GM19238 (cell line): ENCODE results near the gene PLA2G5.

Source experiments
- DNase-seq: peaks from one replicate; pipeline ENCODE4 v3.0.0; 2011; ENCODE audit warnings: low spot score; ENCODE audit not compliant: insufficient read length

The PLA2G5 gene

GRCh38 chr1:20063861-20064292 lies 6.1 kb upstream of the PLA2G5 start:
- no peak for DNase-seq

DNA sequence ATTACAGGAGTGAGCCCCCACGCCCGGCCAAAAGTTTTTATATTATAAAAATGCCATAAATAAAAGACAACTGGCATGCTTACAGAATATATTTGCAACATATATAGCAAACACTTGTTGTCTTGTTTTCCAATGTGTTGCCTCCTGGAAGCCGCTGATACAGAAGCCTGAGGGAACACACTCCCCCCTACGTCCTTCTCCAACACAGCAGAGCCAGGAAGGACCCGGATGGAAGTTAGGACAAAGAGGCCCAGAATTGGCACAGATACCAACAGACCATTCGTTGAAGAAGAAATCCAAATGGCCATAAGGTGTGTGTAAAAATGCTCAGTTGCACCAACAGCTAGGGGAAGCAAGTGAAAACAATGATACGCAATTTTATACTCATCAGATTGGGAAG lies 1.3 kb upstream of the PLA2G5 start:
- DNase-seq = no peak

DNA sequence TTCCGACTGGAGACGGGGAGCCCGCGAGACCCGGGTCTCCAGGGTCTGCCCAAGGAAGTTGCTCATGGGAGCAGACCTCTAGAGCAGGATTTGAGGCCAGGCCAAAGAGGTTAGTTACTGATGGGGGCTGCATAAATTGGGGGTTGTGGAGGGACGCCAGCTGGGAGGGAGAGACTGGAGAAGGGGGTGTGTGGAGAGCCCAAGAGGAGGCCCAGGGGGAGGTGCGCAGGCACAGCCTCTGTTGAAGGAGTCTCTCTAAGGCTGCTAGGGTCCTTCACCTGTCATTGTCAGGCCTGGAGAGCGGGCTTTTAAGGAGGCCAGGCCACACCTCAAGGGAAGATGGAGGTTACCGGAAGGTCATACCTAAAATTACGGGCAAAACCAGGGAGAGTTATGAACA lies 363 bp downstream of the PLA2G5 start:
- no peak for DNase-seq

DNA sequence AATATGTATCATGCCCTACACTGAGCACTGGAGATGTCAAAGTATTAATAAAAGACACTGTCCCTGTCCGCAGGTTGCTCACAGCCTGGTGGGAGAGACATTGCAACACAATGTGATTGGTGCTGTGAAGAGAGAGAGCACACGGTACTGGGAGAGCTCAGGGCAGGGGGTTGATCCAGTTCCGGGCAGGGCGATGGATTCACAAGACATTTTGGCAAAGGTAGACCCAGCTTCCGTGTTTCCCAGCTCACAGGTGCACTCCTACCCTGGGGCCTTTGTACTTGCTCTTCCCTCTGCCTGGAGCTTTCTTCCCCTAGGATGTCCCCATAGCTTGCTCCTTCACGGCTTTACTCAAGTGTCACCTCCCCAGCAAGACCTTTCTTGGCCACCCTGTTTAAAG lies 1.4 kb downstream of the PLA2G5 start:
- DNase-seq = no peak

DNA sequence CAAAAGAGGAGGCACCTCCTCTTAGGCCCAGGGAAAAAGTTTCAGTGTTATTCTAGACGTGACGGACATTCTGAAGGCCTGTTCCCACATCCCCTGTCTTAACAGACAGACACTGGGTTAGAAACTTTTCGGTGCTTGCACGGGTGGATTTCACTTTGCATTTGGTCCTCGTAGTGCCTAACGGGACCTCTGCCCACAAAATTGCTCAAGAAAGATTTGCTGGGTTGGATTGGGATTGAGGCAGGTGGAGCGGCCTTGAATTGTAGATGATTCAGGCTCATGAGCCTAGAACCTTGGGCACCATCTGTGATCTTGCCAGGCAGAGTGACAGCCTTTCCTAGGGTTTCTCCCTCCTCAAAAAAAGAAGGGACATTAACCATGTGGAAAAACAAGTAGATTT lies 2.8 kb downstream of the PLA2G5 start:
- no peak for DNase-seq

- DNase-seq = no peak
These were observed 3.3 kb downstream of the PLA2G5 start for GRCh38 chr1:20073256-20073655.

GRCh38 chr1:20074055-20074724 lies 4.2 kb downstream of the PLA2G5 start:
- no peak for DNase-seq

GRCh38 chr1:20074725-20075171 lies 4.8 kb downstream of the PLA2G5 start:
- no peak for DNase-seq

DNA sequence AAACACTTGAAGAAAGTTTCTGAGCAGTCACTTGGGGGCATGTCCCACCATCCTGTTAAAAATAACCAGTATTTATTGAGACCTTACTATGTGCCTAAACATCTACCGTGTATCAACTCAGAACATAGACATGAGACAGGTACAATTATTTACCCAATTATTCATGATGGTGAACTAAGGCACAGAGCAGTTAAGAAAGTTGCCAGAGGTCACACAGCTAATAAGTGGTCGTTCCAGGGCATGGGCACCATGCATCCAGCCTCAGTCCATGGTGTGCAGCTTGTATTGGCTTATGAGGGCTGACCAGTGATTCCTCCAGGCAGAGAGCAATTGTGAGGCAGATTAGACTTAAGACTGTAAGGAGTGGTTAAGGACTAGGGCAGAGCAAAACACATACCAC lies 5.4 kb downstream of the PLA2G5 start:
- DNase-seq = no peak

DNA sequence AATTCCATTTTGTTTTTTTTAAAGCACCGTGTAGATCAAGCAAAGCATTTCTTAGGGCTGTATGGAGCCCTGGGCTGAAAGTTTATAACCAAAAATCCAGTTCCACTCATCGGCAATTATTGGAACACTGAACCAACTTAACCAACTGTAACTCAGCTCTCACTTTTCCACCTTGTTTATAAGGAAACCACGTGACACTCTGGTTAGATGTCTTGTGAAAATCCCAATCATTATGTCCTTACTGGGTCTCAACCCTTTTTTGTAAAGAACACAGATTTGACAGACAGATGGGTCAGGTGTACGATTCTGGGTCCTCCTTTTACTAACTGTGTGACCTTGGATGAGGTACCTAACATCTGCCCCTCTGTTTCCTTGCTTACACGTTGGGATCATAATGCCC lies 6.2 kb downstream of the PLA2G5 start:
- DNase-seq = no peak

DNA sequence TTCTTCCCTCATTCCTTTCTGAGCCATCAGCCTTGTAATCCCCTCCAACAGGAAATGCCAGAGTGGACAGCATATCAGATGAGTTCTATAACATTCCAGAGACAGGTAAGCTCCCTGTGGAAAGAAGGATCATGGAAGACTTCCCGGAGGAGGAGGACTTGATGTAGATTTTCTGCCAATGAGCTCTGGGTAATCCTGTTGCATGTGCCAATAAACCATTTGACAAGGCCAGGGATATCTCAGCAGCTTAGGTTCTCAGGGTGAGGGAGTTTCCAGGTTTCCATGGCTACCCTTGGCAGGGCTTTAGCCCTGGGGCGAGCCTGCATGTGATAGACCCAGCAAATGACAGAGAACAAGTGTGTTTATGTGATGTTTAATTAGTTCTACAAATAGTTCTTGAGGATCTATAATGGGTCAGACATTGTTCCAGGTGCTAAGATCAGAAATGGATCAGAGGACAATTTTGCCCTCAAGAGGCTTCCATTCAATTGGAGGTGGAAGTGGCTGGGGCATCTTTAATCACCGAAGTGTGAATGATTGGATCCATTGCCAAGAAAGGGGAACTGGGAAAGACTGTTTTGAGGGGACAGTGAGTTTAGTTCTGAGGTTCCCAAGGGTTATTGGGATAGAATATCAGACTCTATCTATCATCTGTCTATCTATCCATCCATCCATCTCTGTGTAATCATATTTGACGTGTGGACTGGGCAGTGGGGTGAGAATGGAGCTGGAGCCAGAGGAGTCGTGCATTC lies 6.9 kb downstream of the PLA2G5 start:
- no peak for DNase-seq

- peak; percentile 18 for DNase-seq
These were observed 8.2 kb downstream of the PLA2G5 start for GRCh38 chr1:20078171-20078651.

- no peak for DNase-seq
These were observed 8.7 kb downstream of the PLA2G5 start for GRCh38 chr1:20078711-20079110.

- no peak for DNase-seq
These were observed 9.8 kb downstream of the PLA2G5 start for GRCh38 chr1:20079661-20080305.

DNA sequence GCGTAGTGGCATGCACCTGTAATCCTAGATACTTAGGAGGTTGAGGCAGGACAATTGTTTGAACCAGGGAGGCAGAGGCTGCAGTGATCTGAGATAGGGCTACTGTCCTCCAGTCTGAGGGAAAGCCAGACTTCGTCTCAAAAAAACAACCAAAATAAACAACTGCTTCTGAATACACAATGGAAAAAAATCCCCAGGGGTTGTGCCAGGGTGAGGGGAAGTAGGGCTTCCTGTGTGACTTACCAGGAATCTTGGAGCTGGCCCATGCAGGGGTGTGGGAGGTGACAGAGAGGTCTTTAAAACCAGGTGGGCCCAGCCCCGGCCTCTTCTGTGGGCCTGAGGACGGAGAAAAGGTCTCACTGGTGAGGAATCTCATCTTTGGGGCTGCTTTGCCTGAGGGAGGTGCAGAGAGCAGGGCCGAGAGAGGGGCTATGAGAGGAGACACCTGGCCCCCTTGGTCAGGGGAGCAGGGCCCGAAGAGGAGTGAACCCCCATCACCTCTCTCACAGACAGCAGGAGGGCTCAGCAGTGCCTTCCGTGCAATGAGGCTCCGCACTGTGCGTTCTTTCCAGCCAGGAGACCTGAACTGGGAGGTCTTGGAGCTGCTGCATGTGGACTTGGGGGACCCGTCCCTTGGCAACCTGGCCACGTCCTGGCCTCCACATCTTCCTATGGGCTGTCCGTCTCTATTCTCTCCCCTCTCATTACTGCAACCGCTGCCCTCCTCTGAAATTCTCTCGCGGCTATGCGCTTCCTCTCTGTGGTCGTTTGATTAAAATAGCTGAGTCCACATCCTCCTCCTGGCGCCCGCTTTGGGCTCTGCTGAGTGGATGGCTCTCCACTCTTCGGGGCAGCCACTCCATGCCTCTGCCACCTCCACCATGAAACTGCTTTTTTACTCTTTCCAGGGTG lies 10.7 kb downstream of the PLA2G5 start:
- DNase-seq = peak; percentile 24

DNA sequence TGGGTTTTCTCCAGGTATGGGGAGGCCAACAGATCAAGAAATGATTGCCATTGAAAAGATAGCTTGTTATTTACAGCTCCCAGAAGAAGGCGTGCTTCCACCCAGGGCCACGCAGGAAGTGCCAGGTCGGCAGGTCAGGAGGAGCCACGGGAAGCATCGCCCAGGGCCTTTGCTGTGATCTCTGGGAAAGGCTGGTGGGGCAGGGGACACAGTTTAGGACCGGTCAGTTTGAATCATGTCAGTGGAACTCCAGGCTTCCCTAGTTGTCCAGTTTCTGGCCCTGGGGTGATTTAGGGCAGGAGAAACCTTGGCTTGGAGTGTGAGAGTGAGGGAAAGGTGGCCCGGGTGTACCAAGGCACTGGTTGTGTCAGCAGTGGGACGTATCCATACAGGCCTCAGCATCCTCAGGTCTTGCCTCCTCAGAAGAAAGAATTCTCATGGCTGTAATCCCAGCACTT lies 11.4 kb downstream of the PLA2G5 start:
- DNase-seq = no peak

DNA sequence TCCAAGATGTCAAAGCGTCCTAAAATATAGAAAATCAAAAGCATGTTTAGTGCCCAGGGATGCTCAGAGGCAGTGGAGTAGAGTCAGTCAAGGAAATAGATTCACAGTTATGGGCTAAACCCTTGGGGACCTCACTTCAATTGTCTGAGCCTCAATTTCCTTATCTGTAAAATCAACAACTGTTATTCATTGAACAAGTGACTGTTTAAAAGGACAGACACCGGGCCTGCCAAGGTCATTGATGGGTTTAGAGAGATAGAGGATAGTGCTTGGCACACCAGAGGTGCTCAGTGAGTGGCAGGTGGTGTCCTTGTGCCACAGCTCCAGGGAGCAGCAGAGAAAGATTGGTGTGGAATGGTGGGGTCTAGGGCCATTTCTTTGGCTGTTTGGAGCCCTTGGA lies 12.8 kb downstream of the PLA2G5 start:
- DNase-seq = no peak

DNA sequence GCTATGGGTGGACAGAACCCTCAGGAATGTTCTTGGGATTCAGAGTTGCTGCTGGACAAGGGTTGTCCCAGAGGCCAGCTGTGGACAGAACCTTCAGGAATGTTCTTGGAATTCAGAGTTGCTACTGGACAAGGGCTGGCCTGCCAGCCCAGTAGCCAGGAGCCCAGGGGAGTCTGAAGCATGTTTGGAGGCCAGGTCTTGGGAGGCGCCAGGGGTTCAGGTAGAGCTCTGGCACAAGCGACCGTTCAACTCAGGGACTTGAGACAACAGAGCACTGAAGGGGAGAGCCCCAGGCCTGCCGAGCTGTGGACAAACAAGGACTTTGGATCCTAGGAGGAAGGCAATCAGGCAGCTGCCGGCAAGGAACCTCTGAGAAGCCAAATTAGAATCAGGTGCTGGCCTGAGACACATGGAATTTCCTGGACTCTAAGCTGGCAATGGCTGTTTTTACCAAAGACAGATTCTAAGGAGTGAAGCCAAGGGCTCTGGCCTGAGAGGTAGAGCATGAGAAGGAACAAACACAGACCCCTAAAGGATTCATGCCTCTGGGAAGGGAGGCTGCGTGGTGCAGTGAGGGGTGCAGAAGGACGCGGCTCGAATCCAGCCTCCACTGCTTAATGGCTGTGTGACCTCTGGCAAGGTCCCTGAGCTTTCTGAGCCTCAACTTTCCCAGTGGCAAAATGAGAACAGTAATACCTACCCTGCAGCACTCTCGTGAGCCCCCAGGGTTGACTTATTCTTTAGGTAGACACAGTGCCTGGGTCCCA lies 13.4 kb downstream of the PLA2G5 start:
- no peak for DNase-seq

GRCh38 chr1:20086800-20087199 lies 16.8 kb downstream of the PLA2G5 start:
- no peak for DNase-seq

- DNase-seq = no peak
These were observed 17.7 kb downstream of the PLA2G5 start for GRCh38 chr1:20087668-20088067.
